Epithelial cell of proximal tubule (primary cell): ENCODE data around the gene NOLC1. TPM values are rescaled to one million over a fixed set of nuclear protein-coding genes. Genes with fewer than 3 reads are reported as not detected.

Experiments used
- DNase-seq: peaks from one replicate; pipeline ENCODE4 v3.0.0-alpha.2; 2011; ENCODE audit warnings: low read depth
- H3K4me3 ChIP-seq: 2 replicates; pipeline ENCODE4 v1.5.1; 2011; ENCODE audit warnings: low read depth, mild to moderate bottlenecking, low read length
- CTCF ChIP-seq: conservative IDR thresholded peaks from 2 replicates; pipeline ENCODE4 v1.5.1; 2012; ENCODE audit warnings: low read depth, mild to moderate bottlenecking, low read length
- total RNA-seq: library from RNA; depleted of rRNA; stranded (reverse); fragments of >200 nt; gene quantifications from 2 replicates; pipeline ENCODE4 v1.2.3, GENCODE V29; 2015

The NOLC1 gene
- total RNA-seq, 1 donor from 2014 or later, result 100 TPM

- peak overlapping the region; percentile 96 for H3K4me3 ChIP-seq
- no peak for DNase-seq
- TF ChIP-seq CTCF, result no peak
Measured at GRCh38 chr10:102118867-102119266, 33.3 kb upstream of the NOLC1 start.

- DNase-seq, result no peak
- TF ChIP-seq CTCF, result no peak
- peak overlapping the region; percentile 96 for H3K4me3 ChIP-seq
Measured at GRCh38 chr10:102119417-102120141, 32.6 kb upstream of the NOLC1 start.

- peak; percentile 11 for TF ChIP-seq CTCF
- DNase-seq, result no peak
- peak within 1 kb of the TSS; percentile 96 for H3K4me3 ChIP-seq
Measured at GRCh38 chr10:102120142-102120990, 31.8 kb upstream of the NOLC1 start, which contains the start of gene LDB1. Gene LDB1, minus strand, starts transcription at chr10:102120368. Its CDS starts 258 bp downstream, at chr10:102120110.

GRCh38 chr10:102120991-102121738, 31.0 kb upstream of the NOLC1 start:
- peak overlapping the region; percentile 96 for H3K4me3 ChIP-seq
- no peak for TF ChIP-seq CTCF
- DNase-seq, result no peak

- no peak overlapping the region for H3K4me3 ChIP-seq
- no peak for DNase-seq
- peak; percentile 27 for TF ChIP-seq CTCF
Measured at GRCh38 chr10:102121739-102122372, 30.3 kb upstream of the NOLC1 start.

- TF ChIP-seq CTCF, result no peak
- DNase-seq, result no peak
Measured at GRCh38 chr10:102122450-102122849, 29.7 kb upstream of the NOLC1 start.

More at GRCh38 chr10:102122450-102122849, 29.7 kb upstream of the NOLC1 start:
- H3K4me3 ChIP-seq, result no peak overlapping the region
